HepG2 (cell line): ENCODE measurements around the gene MON1A. TPM values are rescaled to one million over a fixed set of nuclear protein-coding genes. Genes with fewer than 3 reads are reported as not detected.

Experiments
- ATF7 ChIP-seq, 2 experiments: fragments of 450-650 bp in 1 of 2; sonication (generic) in 1 of 2; formaldehyde crosslinking in 1 of 2; IDR thresholded peaks; 2 replicates each; pipeline versions ENCODE4 v1.4.0 to v1.6.1; 2016 to 2020; ENCODE audit warnings: antibody characterized with exemption in 1 of 2, mild to moderate bottlenecking in 1 of 2, missing genetic modification reagents in 1 of 2
- HOXA3 ChIP-seq: sonication (generic); formaldehyde crosslinking; IDR thresholded peaks from 2 replicates; pipeline ENCODE4 v1.5.0; 2020; ENCODE audit warnings: missing genetic modification reagents
- KLF13 ChIP-seq: sonication (generic); formaldehyde crosslinking; IDR thresholded peaks from 2 replicates; pipeline ENCODE4 v1.4.0; 2020; ENCODE audit warnings: mild to moderate bottlenecking, missing genetic modification reagents
- MEF2D ChIP-seq: sonication (generic); formaldehyde crosslinking; IDR thresholded peaks from 2 replicates; pipeline ENCODE4 v1.5.1; 2020; ENCODE audit warnings: mild to moderate bottlenecking, missing genetic modification reagents
- MTF1 ChIP-seq: sonication (generic); formaldehyde crosslinking; IDR thresholded peaks from 2 replicates; pipeline ENCODE4 v1.5.0; 2020; ENCODE audit warnings: missing genetic modification reagents
- PPARG ChIP-seq: conservative IDR thresholded peaks from 2 replicates; pipeline ENCODE4 v1.6.1; 2016; ENCODE audit warnings: missing biosample characterization, missing genetic modification reagents
- ZSCAN22 ChIP-seq: sonication (generic); formaldehyde crosslinking; IDR thresholded peaks from 2 replicates; pipeline ENCODE4 v1.4.0; 2020; ENCODE audit warnings: mild to moderate bottlenecking, missing genetic modification reagents
- polyA plus RNA-seq, 8 experiments: library from polyadenylated mRNA; depleted of rRNA in 3 of 8; stranded (reverse) in 7 of 8; unstranded in 1 of 8; fragments of >200 nt; fragmentation: Illumina TruSeq in 4 of 8; extraction: Trizol in 4 of 8; gene quantifications; 2 replicates each; pipeline versions ENCODE4 v1.2.1 to v1.2.3, GENCODE V29; 2011 to 2016; ENCODE audit warnings: low read depth in 4 of 8, missing spikeins in 1 of 8, mixed read lengths in 1 of 8; ENCODE audit not compliant: insufficient read depth in 1 of 8
- total RNA-seq, 5 experiments: library from RNA; depleted of rRNA; stranded (reverse); fragments of >200 nt; fragmentation: Illumina TruSeq; extraction: Trizol; gene quantifications; 2 replicates each; pipeline ENCODE4 v1.2.3, GENCODE V29; 2016; ENCODE audit warnings: low read depth in 1 of 5
- TF ChIP-seq, protein P1 (sequence below): sonication (generic); formaldehyde crosslinking; IDR thresholded peaks from 2 replicates; pipeline ENCODE4 v1.4.0; 2020; ENCODE audit warnings: missing genetic modification reagents, borderline replicate concordance
- TF ChIP-seq, protein P2 (sequence below): sonication (generic); formaldehyde crosslinking; IDR thresholded peaks from 2 replicates; pipeline ENCODE4 v1.4.0; 2020; ENCODE audit warnings: missing genetic modification reagents
- TF ChIP-seq, protein P3 (sequence below): sonication (generic); formaldehyde crosslinking; IDR thresholded peaks from 2 replicates; pipeline ENCODE4 v1.5.1; 2020; ENCODE audit warnings: mild to moderate bottlenecking, missing genetic modification reagents, borderline replicate concordance
- TF ChIP-seq, protein P4 (sequence below): sonication (generic); formaldehyde crosslinking; IDR thresholded peaks from 2 replicates; pipeline ENCODE4 v1.4.0; 2020; ENCODE audit warnings: mild to moderate bottlenecking, missing genetic modification reagents
- TF ChIP-seq, protein P5 (sequence below): IDR thresholded peaks from 2 replicates; pipeline ENCODE4 v1.6.1; 2016; ENCODE audit warnings: low read depth
- TF ChIP-seq, protein P6 (sequence below): IDR thresholded peaks from 2 replicates; pipeline ENCODE4 v1.6.1; 2016; ENCODE audit warnings: mild to moderate bottlenecking, missing biosample characterization, missing genetic modification reagents
- TF ChIP-seq, protein P7 (sequence below): sonication (generic); formaldehyde crosslinking; IDR thresholded peaks from 2 replicates; pipeline ENCODE4 v1.8.0; 2022; ENCODE audit warnings: missing genetic modification reagents, low read depth, mild to moderate bottlenecking, borderline replicate concordance
- TF ChIP-seq, protein P8 (sequence below): sonication (generic); formaldehyde crosslinking; IDR thresholded peaks from 2 replicates; pipeline ENCODE4 v1.8.1; 2023; ENCODE audit warnings: missing genetic modification reagents, inconsistent platforms, borderline replicate concordance

Gene MON1A
- total and polyA plus RNA-seq, 2 of the 13 experiments (the other 11 are each of a cell fraction or from before 2014, with no cell fraction given): 4.6 to 9.0 TPM

DNA sequence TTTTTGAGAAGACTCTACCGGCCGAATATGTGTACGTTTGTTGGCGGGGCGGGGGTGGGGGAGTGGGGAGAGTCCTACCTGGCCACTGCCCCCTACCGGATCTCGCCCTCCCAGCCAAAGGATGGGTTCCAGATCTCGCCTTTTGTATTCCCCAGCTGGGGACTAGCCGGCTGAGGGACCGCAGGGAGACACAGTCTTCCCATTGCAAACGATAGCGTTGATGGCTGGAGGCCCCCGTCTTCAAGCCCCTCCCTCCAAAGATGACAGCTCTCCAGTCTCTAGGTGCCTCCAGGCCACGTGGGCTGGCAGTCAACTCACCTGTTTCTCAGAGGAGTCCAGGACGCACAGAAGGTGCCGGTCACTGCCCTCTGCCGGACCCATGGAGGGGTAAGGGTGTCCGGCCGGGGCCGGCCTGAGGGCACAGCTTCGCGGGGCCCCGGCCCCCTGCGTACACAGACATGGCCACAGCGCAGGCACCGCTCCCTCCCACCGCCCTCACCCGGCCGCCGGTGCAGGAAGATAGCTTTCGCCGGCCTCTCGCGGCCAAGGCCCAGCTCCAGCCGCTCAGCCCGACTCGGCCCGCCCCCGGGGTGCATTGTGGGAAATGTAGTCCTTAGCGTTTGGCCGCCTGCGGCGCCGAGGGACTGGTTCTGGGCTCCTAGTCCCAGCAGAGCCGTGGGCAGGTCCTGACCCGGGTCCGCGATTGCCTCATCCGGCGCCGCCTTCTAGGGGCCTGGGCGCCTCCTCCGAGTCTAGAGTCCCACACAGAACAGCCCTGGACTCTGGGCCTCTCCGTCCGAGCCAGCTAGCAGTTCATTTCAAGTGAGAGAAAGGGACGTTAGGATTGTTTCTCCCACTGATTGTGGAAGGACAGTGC is at the start of gene MON1A (continued):
- TF ChIP-seq, protein P1, sequence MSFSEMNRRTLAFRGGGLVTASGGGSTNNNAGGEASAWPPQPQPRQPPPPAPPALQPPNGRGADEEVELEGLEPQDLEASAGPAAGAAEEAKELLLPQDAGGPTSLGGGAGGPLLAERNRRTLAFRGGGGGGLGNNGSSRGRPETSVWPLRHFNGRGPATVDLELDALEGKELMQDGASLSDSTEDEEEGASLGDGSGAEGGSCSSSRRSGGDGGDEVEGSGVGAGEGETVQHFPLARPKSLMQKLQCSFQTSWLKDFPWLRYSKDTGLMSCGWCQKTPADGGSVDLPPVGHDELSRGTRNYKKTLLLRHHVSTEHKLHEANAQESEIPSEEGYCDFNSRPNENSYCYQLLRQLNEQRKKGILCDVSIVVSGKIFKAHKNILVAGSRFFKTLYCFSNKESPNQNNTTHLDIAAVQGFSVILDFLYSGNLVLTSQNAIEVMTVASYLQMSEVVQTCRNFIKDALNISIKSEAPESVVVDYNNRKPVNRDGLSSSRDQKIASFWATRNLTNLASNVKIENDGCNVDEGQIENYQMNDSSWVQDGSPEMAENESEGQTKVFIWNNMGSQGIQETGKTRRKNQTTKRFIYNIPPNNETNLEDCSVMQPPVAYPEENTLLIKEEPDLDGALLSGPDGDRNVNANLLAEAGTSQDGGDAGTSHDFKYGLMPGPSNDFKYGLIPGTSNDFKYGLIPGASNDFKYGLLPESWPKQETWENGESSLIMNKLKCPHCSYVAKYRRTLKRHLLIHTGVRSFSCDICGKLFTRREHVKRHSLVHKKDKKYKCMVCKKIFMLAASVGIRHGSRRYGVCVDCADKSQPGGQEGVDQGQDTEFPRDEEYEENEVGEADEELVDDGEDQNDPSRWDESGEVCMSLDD (CRISPR knock-in tag): 0 out of 2 replicates have a peak, but pooled peaks have one; percentile 55
- TF ChIP-seq, protein P2, sequence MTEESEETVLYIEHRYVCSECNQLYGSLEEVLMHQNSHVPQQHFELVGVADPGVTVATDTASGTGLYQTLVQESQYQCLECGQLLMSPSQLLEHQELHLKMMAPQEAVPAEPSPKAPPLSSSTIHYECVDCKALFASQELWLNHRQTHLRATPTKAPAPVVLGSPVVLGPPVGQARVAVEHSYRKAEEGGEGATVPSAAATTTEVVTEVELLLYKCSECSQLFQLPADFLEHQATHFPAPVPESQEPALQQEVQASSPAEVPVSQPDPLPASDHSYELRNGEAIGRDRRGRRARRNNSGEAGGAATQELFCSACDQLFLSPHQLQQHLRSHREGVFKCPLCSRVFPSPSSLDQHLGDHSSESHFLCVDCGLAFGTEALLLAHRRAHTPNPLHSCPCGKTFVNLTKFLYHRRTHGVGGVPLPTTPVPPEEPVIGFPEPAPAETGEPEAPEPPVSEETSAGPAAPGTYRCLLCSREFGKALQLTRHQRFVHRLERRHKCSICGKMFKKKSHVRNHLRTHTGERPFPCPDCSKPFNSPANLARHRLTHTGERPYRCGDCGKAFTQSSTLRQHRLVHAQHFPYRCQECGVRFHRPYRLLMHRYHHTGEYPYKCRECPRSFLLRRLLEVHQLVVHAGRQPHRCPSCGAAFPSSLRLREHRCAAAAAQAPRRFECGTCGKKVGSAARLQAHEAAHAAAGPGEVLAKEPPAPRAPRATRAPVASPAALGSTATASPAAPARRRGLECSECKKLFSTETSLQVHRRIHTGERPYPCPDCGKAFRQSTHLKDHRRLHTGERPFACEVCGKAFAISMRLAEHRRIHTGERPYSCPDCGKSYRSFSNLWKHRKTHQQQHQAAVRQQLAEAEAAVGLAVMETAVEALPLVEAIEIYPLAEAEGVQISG (CRISPR knock-in tag): peak; percentile 90
- TF ChIP-seq, protein P3, sequence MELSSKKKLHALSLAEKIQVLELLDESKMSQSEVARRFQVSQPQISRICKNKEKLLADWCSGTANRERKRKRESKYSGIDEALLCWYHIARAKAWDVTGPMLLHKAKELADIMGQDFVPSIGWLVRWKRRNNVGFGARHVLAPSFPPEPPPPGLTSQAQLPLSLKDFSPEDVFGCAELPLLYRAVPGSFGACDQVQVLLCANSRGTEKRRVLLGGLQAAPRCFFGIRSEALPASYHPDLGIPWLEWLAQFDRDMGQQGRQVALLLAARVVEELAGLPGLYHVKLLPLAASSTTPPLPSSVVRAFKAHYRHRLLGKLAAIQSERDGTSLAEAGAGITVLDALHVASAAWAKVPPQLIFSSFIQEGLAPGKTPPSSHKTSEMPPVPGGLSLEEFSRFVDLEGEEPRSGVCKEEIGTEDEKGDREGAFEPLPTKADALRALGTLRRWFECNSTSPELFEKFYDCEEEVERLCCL (CRISPR knock-in tag): no peak
- TF ChIP-seq ZSCAN22 (CRISPR knock-in tag) (no peak), HOXA3 (peak; percentile 40; the same call in 1 of the 2 replicates), KLF13 (no peak), ATF7 (IDR thresholded peaks at IDR 0.05) (no peak), ATF7 (CRISPR knock-in tag; IDR thresholded peaks at IDR 0.05) (no peak), PPARG (CRISPR knock-in tag) (0 out of 2 replicates have a peak, but pooled peaks have one; percentile 8), MTF1 (CRISPR knock-in tag) (no peak), MEF2D (peak; percentile 76; the same call in 1 of the 2 replicates)
- TF ChIP-seq, protein P4, sequence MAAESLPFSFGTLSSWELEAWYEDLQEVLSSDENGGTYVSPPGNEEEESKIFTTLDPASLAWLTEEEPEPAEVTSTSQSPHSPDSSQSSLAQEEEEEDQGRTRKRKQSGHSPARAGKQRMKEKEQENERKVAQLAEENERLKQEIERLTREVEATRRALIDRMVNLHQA: no peak
- TF ChIP-seq, protein P5, sequence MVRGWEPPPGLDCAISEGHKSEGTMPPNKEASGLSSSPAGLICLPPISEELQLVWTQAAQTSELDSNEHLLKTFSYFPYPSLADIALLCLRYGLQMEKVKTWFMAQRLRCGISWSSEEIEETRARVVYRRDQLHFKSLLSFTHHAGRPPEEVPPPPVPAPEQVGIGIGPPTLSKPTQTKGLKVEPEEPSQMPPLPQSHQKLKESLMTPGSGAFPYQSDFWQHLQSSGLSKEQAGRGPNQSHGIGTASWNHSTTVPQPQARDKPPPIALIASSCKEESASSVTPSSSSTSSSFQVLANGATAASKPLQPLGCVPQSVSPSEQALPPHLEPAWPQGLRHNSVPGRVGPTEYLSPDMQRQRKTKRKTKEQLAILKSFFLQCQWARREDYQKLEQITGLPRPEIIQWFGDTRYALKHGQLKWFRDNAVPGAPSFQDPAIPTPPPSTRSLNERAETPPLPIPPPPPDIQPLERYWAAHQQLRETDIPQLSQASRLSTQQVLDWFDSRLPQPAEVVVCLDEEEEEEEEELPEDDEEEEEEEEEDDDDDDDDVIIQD: 0 out of 2 replicates have a peak, but pooled peaks have one; percentile 19
- TF ChIP-seq, protein P6, sequence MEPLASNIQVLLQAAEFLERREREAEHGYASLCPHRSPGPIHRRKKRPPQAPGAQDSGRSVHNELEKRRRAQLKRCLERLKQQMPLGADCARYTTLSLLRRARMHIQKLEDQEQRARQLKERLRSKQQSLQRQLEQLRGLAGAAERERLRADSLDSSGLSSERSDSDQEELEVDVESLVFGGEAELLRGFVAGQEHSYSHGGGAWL (CRISPR knock-in tag): peak; percentile 94
- TF ChIP-seq, protein P7, sequence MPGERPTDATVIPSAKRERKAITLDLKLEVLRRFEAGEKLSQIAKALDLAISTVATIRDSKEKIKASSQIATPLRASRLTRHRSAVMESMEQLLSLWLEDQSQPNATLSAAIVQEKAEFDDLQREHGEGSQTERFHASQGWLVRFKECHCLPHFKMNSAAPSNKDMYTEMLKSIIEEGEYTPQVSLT (CRISPR knock-in tag): no peak
- TF ChIP-seq, protein P8, sequence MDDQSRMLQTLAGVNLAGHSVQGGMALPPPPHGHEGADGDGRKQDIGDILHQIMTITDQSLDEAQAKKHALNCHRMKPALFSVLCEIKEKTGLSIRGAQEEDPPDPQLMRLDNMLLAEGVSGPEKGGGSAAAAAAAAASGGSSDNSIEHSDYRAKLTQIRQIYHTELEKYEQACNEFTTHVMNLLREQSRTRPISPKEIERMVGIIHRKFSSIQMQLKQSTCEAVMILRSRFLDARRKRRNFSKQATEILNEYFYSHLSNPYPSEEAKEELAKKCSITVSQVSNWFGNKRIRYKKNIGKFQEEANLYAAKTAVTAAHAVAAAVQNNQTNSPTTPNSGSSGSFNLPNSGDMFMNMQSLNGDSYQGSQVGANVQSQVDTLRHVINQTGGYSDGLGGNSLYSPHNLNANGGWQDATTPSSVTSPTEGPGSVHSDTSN (CRISPR knock-in tag): no peak
